Right ventricle myocardium superior (tissue), 1 donor: ENCODE measurements around the gene EDIL3. TPM values are rescaled to one million over a fixed set of nuclear protein-coding genes. Genes with fewer than 3 reads are reported as not detected.

Source experiments
- ATAC-seq: fragments of 200-7000 bp; cut with Tn5 transposase; one replicate; pipeline ENCODE4 v1.9.1; 2020; ENCODE audit warnings: mild to moderate bottlenecking; ENCODE audit not compliant: poor library complexity
- DNase-seq: peaks from one replicate; pipeline ENCODE4 v3.0.0-alpha.2; 2020
- intact Hi-C: fragments of 100-400 bp; cut with DNase I; formaldehyde crosslinking; loops from one replicate; pipeline ENCODE4 v1.11.2; 2022
- total RNA-seq: library from RNA; stranded (reverse); fragmentation: NEBNext Ultra II Directional; extraction: Animal tissue kit (Norgen Biotek cat#: 25700); gene quantifications from one replicate; pipeline ENCODE4 v1.2.1, GENCODE V29; 2021
- donor health status: DM: no; HTN: yes; CAD: no; lungs with severe emphysema.

The EDIL3 gene
- total RNA-seq, 1 donor from 2014 or later = 1.7 TPM

DNA sequence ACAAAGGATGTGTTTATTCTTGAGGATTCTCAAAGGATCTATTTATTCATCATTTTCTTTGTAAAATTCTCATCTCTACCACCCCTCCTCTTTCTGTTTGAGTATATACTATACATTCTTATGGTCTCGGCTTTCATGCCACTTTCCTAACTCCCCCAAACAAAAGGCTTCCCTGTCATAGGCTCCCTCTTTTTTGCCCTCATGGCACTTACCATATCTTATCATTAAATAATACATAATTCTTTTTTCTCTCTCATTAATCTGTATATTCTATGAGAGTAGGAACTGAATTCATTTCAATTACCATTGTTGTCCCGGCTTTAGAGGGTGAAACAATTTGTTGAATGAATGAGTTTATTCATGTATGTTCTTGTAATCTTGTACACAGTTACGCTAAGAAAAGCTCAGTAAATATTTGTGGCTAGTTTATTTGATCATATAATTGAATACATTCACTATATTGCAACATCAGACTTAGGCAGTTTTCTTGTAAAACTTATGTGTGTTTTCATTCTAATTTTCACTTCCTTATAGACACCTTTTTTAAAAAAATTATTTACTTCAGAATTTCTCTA is 254.6 kb downstream of the EDIL3 start:
- no peak for DNase-seq
- intact Hi-C loops = no loop called here
- no peak for ATAC-seq

GRCh38 chr5:84125216-84125615 is 259.5 kb downstream of the EDIL3 start:
- no peak for ATAC-seq
- intact Hi-C loops = no loop called here
- DNase-seq = no peak

DNA sequence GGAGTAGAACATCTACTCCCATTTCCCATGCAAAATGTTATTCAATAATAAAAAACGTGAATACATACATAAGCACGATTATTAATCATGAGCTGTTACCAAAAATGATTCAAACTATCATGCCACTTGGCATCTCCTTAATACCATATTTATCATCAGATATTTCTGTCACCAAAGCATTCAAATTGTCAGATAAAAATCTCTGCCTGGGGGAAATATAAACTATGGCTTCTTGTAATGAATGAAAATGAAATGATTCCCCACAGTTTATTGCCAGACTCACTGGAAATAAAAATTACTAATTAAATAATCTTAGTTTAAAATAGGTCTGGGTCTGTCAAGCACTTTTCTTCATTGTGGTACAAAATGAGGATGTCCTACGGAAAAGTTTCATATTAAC is 265.4 kb downstream of the EDIL3 start:
- no peak for ATAC-seq
- intact Hi-C loops = no loop called here
- no peak for DNase-seq

DNA sequence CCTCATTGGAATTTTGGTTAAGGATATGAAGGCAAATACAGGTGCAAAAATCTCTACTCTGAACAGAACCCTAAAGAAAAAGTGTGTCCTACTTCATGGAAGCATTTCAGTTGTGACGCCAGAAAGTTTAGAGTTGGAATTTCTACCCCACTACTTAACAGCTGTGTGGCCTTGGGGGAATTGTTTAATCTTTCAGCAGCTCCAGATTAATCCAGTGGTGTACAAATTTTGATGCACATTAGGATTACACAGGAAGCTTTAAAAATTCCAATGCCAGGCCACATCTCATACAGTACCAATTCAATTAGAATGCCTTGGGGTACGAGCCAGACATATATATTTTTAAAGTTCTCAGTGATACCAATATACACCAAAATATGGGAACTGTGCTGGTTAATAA is 266.1 kb downstream of the EDIL3 start:
- ATAC-seq (no peak), DNase-seq (no peak)
- intact Hi-C loops = no loop called here

DNA sequence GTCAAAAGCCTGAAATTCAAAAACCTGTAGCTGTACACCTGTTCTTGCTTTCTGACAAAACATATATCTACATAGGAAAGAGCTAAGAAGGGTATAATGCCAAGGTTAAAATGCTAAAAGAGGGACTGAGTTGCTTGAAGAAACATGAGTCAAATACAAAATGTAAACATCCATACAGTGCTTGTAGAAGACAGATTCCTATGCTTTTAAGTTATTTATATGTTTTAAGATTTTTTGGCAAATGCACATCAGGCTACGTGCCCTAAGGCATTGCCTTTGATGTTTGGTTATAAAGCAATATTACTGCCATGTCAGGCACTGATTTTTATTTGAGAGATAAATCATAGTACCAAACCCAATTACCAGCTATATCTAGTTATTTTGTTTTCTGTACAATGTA is 269.0 kb downstream of the EDIL3 start:
- intact Hi-C loops = no loop called here
- ATAC-seq = no peak
- no peak for DNase-seq

- intact Hi-C loops = no loop called here
- ATAC-seq (no peak), DNase-seq (no peak)
These were observed 271.2 kb downstream of the EDIL3 start for GRCh38 chr5:84113246-84114105.

- no peak for DNase-seq
- ATAC-seq = no peak
- intact Hi-C loops = no loop called here
These were observed 291.9 kb downstream of the EDIL3 start for GRCh38 chr5:84092738-84093137.

DNA sequence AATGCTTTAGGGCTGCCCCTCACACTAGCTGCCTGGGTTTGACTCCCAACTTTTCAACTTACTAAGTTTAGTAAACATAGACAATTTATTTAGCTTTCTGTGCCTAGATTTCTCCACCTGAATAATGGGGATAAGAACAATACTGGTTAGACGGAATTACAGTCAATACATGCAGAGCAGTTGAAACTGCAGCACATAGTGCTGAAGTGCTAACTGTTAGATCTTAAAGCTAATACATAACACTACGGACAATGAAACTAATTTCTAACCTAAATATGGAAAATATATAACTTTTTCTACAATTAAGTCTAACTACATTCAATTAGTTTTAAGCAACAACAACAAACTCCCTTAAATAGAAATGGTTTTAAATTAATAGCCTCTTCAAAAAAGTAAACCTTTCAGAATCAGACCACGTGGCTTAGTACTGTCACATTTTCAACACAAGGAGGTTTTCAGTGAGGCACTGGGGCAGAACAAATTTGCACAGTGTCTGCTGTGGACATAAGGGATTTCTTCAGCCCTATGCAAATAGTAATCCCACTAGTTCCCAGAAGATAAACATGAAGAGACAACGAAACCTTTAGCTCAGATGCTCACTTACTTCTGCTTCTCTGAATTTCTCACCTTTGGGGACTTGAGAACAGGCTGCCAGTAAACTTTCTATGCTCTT is 293.4 kb downstream of the EDIL3 start:
- DNase-seq (no peak), ATAC-seq (no peak)
- intact Hi-C loops = no loop called here

DNA sequence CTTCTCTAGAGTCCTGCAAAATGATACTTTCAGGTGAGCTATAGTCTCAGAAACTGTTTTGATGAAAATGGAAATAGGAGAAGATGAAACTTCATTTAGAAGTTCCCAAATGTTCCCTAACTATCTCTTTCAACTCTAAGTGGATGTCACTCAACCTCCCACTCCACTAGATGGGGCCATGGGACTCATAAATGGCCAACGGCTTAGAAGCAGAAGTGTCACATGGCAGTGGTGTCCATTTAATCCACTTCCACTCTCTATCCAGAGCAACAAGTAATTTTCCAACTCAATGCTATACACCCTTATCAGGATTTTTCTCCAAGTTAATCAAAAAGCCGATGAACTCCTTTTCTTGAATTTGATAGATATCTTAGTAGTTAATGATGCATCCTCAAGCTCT is 295.7 kb downstream of the EDIL3 start:
- intact Hi-C loops = no loop called here
- ATAC-seq = no peak

GRCh38 chr5:84086511-84086910 is 298.2 kb downstream of the EDIL3 start:
- ATAC-seq (no peak), DNase-seq (no peak)
- intact Hi-C loops = no loop called here

More for the DNA sequence above, 295.7 kb downstream of the EDIL3 start:
- no peak for DNase-seq

DNA sequence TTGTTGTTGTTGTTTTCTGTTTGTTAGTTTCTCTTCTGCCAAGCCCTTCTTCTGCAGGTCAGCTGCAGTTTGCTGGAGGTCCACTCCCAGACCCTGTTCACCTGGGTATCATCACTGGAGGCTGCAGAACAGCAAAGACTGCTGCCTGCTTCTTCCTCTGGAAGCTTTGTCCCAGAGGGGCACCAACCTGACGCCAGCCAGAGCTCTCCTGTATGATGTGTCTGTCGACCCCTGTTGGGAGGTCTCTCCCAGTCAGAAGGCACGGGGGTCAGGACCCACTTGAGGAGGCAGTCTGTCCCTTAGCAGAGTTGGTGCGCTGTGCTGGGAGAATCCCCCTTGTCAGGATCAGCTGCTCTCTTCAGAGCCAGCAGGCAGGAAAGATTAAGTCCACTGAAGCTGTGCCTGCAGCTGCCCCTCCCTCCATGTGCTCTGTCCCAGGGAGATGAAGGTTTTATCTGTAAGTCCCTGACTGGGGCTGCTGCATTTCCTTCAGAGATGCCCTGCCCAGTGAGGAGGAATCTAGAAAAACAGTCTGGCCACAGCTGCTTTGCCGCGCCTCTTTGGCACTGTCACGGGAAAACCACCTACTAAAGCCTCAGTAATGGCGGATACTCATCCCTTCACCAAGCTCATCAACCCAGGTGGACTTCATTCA is 299.2 kb downstream of the EDIL3 start:
- intact Hi-C loops = no loop called here
- ATAC-seq (no peak), DNase-seq (peak; percentile 21)

- DNase-seq (no peak), ATAC-seq (no peak)
- intact Hi-C loops = no loop called here
These were observed 303.8 kb downstream of the EDIL3 start for GRCh38 chr5:84080908-84081307.

DNA sequence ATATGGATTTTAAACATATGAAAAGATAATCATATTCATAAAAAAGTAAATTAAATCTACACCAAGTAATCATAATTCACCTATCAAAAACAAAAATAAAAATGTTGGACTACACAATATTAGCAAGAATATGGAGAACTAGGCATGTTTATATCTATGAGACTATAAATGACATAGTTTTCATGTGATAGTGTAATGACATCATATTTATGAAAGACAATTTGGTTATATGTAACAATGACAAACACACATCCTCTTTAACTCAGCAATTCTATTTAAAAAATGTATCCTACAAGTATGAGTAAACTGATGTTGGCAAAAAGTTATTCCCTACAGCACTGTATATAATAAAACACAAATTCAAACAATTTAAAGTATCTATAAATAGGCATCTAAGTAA is 312.3 kb downstream of the EDIL3 start:
- intact Hi-C loops = no loop called here
- DNase-seq (no peak), ATAC-seq (no peak)

GRCh38 chr5:84069608-84070179 is 315.0 kb downstream of the EDIL3 start:
- intact Hi-C loops = no loop called here
- DNase-seq = no peak
- ATAC-seq = no peak

DNA sequence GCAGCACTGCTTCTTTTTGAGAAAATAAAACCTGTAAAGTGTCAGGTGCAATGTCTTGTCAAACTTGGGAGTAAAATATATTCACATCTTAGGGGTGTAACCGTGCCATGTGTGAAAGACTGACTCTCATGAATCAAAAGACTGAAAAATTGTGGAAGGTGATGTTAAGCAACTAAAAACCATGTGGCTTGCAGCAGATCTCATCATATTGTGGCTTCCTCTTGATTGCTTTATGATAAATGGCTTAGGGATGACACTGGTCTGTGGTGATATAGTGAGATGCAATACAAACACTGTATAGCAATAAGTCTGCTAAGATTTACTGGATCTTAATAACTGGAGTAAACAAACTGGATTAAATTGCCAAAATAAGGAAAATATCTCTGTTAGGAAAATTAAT is 321.6 kb downstream of the EDIL3 start:
- intact Hi-C loops = no loop called here
- ATAC-seq (no peak), DNase-seq (no peak)

DNA sequence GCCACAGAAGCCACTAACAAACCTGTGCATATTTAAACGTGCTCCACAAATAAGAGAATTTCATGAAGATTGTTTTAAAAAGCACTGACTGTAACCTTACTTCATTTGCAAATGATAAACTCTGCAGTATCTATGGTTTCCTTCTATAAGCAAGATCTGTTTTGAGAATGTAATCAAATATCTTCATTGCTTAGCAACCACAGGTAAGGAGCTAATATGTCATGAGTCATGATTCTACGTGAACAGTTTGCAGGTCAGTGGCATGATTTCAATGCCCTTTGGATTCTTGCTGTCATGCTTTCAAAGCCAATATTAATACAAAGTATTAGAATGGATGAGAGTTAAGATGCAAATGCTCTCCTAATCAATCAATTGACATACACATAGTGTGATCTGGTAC is 325.0 kb downstream of the EDIL3 start:
- intact Hi-C loops = no loop called here
- no peak for ATAC-seq

DNA sequence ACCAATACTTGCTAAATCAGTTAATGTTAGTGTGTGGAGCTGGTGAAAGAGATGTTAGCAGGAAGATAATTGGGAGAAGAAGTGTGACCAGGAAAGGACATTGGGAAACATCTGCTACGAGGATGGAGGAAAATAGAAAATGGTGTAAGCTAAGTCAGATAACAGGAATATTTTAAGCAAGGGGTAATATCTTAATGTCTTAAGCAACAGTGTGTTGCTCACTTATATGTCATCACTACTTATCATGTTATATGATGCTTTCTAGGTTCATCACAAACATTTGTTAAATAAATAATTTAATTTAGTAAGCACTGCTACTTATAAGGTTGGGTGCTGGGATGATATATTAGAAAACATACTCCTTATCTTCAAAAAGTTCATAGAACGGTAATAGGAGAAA is 326.1 kb downstream of the EDIL3 start:
- DNase-seq (no peak), ATAC-seq (no peak)
- intact Hi-C loops = no loop called here

More for the DNA sequence above, 325.0 kb downstream of the EDIL3 start:
- no peak for DNase-seq

- ATAC-seq = no peak
- DNase-seq = no peak
- intact Hi-C loops = no loop called here
These were observed 327.5 kb downstream of the EDIL3 start for GRCh38 chr5:84057211-84057610.

DNA sequence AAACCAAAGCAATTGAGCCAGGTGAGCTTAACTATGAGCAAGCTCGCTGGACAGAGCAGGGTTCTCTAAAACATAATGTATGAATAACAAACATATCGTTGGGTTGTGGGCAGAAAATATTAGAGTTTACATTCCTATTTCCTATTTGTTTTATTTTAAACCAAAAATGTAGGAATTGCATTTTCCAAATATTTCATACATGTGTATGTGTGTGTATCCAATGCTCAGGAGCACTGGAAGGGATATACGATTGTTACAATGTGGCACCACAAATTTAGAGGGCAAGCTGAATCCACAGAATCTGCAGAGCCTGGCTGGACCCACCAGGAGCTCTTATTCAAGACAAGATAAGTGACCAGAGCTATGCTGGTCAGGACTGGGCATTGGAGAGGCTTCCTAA is 338.7 kb downstream of the EDIL3 start:
- DNase-seq (no peak), ATAC-seq (no peak)
- intact Hi-C loops = no loop called here
